ENCODE measurements around the gene RRBP1. TPM values are rescaled to one million over a fixed set of nuclear protein-coding genes. Genes with fewer than 3 reads are reported as not detected.

Gene RRBP1
- total RNA-seq, 3 donors from 2014 or later, result 210 to 402 (median 377) TPM

DNA sequence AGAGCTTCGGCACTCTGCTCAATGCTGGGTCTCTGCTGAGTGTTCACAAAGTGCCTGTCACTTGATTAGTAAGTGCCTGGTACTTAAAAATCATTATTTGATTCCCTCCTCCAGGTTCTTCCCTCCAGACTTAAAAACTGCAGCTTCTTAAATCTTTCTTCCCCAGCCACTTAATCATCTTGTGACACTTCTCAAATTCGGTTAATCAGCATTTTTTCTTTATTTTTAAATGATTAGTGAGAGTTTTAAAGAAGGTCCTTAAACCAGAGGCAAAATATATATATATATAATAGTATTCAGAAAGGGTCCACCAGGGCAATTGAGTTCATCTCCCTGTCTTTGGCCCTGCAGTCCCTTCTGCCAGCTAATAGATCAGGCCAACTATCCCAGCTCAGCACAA lies 9.7 kb upstream of the RRBP1 start:
- intact Hi-C loops (cut with DNase I, micrococcal nuclease), result no loop called here

DNA sequence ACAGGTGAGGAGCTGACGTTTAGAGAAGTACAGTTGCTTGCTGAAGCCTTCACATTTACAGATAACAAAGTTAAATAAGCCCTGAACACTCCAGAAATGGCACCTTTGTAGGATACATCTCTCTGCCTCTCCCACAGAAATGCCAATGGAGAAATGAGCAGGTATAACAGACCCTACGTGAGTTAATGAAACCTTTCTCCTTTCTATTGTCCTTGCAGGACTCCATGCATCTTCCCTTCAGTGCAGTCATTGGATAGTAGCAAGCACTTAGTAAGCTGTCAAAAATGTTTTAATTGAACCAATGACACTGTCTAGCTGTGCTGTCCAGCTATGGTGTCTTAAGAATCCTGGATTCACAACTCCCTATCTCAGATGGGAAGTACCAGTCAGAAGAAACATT lies 8.1 kb upstream of the RRBP1 start:
- H3K4me1 ChIP-seq (ENCODE audit: low read depth), result no peaks in the 10 kb centered on the region

More for the DNA sequence above, 9.7 kb upstream of the RRBP1 start:
- Histone ChIP-seq H3K4me1 (ENCODE audit: low read depth) (no peaks in the 10 kb centered on the region), H3K9me3 (peaks cover 4% of the 10 kb centered on the region), H3K4me3 (no peak overlapping the region), H3K36me3 (ENCODE audit: low read depth) (no peaks in the 10 kb centered on the region)
- DNase-seq, result no peak
- TF ChIP-seq, protein P1, sequence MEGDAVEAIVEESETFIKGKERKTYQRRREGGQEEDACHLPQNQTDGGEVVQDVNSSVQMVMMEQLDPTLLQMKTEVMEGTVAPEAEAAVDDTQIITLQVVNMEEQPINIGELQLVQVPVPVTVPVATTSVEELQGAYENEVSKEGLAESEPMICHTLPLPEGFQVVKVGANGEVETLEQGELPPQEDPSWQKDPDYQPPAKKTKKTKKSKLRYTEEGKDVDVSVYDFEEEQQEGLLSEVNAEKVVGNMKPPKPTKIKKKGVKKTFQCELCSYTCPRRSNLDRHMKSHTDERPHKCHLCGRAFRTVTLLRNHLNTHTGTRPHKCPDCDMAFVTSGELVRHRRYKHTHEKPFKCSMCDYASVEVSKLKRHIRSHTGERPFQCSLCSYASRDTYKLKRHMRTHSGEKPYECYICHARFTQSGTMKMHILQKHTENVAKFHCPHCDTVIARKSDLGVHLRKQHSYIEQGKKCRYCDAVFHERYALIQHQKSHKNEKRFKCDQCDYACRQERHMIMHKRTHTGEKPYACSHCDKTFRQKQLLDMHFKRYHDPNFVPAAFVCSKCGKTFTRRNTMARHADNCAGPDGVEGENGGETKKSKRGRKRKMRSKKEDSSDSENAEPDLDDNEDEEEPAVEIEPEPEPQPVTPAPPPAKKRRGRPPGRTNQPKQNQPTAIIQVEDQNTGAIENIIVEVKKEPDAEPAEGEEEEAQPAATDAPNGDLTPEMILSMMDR (IDR thresholded peaks at IDR 0.05), result no peak
- ATAC-seq, result no peak

DNA sequence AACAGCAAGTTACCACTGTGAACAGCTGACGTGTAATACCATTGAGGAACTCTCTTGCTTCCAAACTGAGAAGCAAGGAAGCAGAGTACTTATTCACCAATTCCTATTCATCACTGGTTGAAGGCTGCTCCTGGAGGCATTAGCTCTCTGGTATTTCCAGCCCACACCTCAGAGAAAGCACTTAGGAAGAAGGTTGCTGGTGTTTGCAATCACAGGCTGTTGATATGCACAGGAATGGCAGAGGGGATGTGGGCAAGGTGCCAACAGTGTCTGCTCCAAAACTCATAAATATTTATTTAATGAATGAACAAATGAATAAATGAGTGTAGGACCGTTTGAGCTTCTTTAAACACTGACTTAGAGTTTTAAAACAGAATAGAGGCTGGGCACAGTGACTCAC lies 6.9 kb upstream of the RRBP1 start:
- DNase-seq, result no peak

More for the DNA sequence above, 8.1 kb upstream of the RRBP1 start:
- intact Hi-C loops (cut with DNase I, micrococcal nuclease), result no loop called here
- Histone ChIP-seq H3K9me3 (no peaks in the 10 kb centered on the region), H3K36me3 (ENCODE audit: low read depth) (no peaks in the 10 kb centered on the region), H3K4me3 (no peak overlapping the region)
- DNase-seq (no peak), ATAC-seq (no peak)
- TF ChIP-seq, protein P1 (IDR thresholded peaks at IDR 0.05), result no peak

DNA sequence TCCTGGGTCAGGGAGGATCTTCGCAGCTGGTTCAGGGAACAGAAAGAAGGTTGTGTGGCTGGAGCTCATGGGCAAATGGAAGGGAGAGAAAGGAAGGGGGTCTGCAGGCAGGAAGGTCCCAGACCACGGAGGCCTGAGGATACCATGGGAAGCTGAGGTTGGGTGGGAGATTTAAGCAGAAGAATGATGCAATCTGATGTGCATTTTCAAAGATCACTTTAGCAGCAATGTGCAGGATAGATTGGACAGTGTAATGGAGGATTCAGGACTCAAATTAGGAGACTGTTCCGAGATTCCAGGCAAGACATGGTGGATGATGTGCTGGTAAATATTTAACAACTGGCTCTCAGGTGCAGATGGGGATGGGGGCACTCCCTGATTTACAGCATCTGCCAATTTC lies 5.8 kb upstream of the RRBP1 start:
- Histone ChIP-seq H3K36me3 (ENCODE audit: low read depth) (no peaks in the 10 kb centered on the region), H3K9me3 (no peaks in the 10 kb centered on the region), H3K4me3 (no peak overlapping the region), H3K4me1 (ENCODE audit: low read depth) (peaks cover 12% of the 10 kb centered on the region)
- intact Hi-C loops (cut with DNase I, micrococcal nuclease), result loop anchor here in 1 of 2 donors (10.0 kb wide), 1 partner anchor 207 kb away; no protein-coding TSS in a partner anchor
- TF ChIP-seq, protein P1 (IDR thresholded peaks at IDR 0.05), result no peak
- ATAC-seq, result no peak
- no peak for DNase-seq

More for the DNA sequence above, 6.9 kb upstream of the RRBP1 start:
- ATAC-seq, result no peak
- Histone ChIP-seq H3K4me1 (ENCODE audit: low read depth) (peaks cover 7% of the 10 kb centered on the region), H3K36me3 (ENCODE audit: low read depth) (no peaks in the 10 kb centered on the region), H3K9me3 (no peaks in the 10 kb centered on the region), H3K4me3 (no peak overlapping the region)
- TF ChIP-seq, protein P1 (IDR thresholded peaks at IDR 0.05), result no peak
- intact Hi-C loops (cut with DNase I, micrococcal nuclease), result loop anchor here in 1 of 2 donors (10.0 kb wide), 1 partner anchor 206 kb away; no protein-coding TSS in a partner anchor

DNA sequence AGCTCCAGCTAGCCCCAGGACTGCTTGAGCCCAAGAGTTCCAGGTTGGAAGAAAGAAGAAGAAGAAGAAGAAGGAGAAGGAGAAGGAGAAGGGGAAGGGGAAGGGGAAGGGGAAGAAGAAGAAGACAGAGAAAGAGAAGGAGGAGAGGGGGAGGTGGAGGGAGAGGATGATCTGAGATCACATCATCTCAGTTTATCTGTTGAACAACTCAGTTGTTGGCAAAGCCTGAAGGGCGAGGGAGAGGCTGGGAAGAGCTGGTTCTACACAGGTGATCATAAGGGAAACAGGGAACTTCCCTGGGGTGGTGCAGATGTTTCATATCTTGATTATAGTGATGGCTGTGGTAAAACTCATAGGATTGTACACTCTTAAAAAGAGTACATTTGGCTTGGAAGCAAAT lies 3.1 kb upstream of the RRBP1 start:
- ATAC-seq, result peak; percentile 2
- Histone ChIP-seq H3K9me3 (no peaks in the 10 kb centered on the region), H3K4me1 (ENCODE audit: low read depth) (peaks cover 13% of the 10 kb centered on the region), H3K4me3 (no peak overlapping the region), H3K36me3 (ENCODE audit: low read depth) (no peaks in the 10 kb centered on the region)
- DNase-seq, result peak in 1 of 3 donors; percentile 63
- TF ChIP-seq, protein P1 (IDR thresholded peaks at IDR 0.05), result no peak
- intact Hi-C loops (cut with DNase I, micrococcal nuclease), result loop anchor here in 1 of 2 donors (10.0 kb wide), 1 partner anchor 210 kb away; no protein-coding TSS in a partner anchor

Data from mucosa of descending colon (tissue), 3 donors.